GM18511 (cell line): Measurements from ENCODE around the gene NUP93.
"Not testable (repeated sequence)": the region's sequence is repeated elsewhere in the genome, so short reads cannot be mapped to it uniquely, and the experiment has no call there.

Source experiments
- ATAC-seq: cut with Tn5 transposase; IDR thresholded peaks from one replicate; pipeline ENCODE4 v1.9.1; 2021; ENCODE audit warnings: mild to moderate bottlenecking, moderate library complexity; ENCODE audit not compliant: unreplicated experiment

NUP93 gene

GRCh38 chr16:56774016-56774680 is 44.2 kb downstream of the NUP93 start:
- no peak for ATAC-seq

GRCh38 chr16:56775162-56775561 is 45.2 kb downstream of the NUP93 start:
- no peak for ATAC-seq

- no peak for ATAC-seq
Measured at GRCh38 chr16:56776562-56776961, 46.6 kb downstream of the NUP93 start.

- ATAC-seq: no peak
Measured at GRCh38 chr16:56777001-56777400, 47.1 kb downstream of the NUP93 start.

GRCh38 chr16:56777482-56777881 is 47.6 kb downstream of the NUP93 start:
- no peak for ATAC-seq

- ATAC-seq: no peak
Measured at GRCh38 chr16:56779906-56780305, 50.0 kb downstream of the NUP93 start.

- ATAC-seq: no peak
Measured at GRCh38 chr16:56780646-56781045, 50.7 kb downstream of the NUP93 start.

GRCh38 chr16:56781528-56781961 is 51.6 kb downstream of the NUP93 start:
- ATAC-seq: no peak

- no peak for ATAC-seq
Measured at GRCh38 chr16:56783344-56783743, 53.4 kb downstream of the NUP93 start.

GRCh38 chr16:56785317-56785716 is 55.4 kb downstream of the NUP93 start:
- ATAC-seq: no peak

- no peak for ATAC-seq
Measured at GRCh38 chr16:56787167-56787566, 57.2 kb downstream of the NUP93 start.

GRCh38 chr16:56788435-56788834 is 58.5 kb downstream of the NUP93 start:
- ATAC-seq: no peak

- no peak for ATAC-seq
Measured at GRCh38 chr16:56789360-56789759, 59.4 kb downstream of the NUP93 start.

GRCh38 chr16:56792967-56793366 is 63.0 kb downstream of the NUP93 start:
- ATAC-seq: no peak

GRCh38 chr16:56793492-56793891 is 63.6 kb downstream of the NUP93 start:
- no peak for ATAC-seq

GRCh38 chr16:56795011-56795410 is 65.1 kb downstream of the NUP93 start:
- ATAC-seq: no peak

- not testable (repeated sequence) for ATAC-seq
Measured at GRCh38 chr16:56797038-56797437, 67.1 kb downstream of the NUP93 start.

- ATAC-seq: no peak
Measured at GRCh38 chr16:56797861-56798260, 67.9 kb downstream of the NUP93 start.

- ATAC-seq: no peak
Measured at GRCh38 chr16:56798955-56799354, 69.0 kb downstream of the NUP93 start.

GRCh38 chr16:56800355-56800754 is 70.4 kb downstream of the NUP93 start:
- ATAC-seq: no peak

GRCh38 chr16:56801762-56802161 is 71.8 kb downstream of the NUP93 start:
- no peak for ATAC-seq

GRCh38 chr16:56807011-56807675 is 77.2 kb downstream of the NUP93 start:
- no peak for ATAC-seq

- not testable (repeated sequence) for ATAC-seq
Measured at GRCh38 chr16:56807676-56808067, 77.7 kb downstream of the NUP93 start.
